ENCODE measurements around the gene CYSLTR2. TPM values are rescaled to one million over a fixed set of nuclear protein-coding genes. Genes with fewer than 3 reads are reported as not detected.

The CYSLTR2 gene
- total and polyA plus RNA-seq, 9 of the 15 experiments (the other 6 are each of a cell fraction or from before 2014, with no cell fraction given): not detected

DNA sequence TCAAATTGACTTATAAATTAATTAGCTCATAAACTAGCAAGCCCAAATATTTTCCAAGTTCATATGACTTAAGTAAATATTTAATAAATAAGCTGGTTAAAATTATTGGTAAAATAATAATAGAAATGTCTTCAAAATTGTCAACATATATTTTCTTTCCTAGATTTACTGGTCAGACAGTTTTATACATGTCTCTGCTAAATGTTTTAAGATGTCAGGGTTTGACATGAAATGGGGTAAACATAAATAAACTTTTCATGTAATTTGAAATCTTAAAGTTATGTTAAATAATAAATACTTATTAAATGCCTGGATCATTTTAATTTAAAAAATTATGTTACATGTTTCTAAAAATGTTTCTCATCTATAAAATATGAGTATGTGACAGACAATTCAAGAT, 18.3 kb upstream of the CYSLTR2 start:
- Histone ChIP-seq H3K4me1 (replicated peaks in 1 of 2; ENCODE audit: control insufficient read depth in 2 of 2, insufficient read depth in 2 of 2, low read length in 2 of 2) (peaks cover 0 to 3% of the 10 kb centered on the region in 2 experiments; a peak in 1 of 5 replicates), H3K79me2 (ENCODE audit: control insufficient read depth, insufficient read depth, low read length) (no peaks in the 10 kb centered on the region), H3K9ac (ENCODE audit: insufficient read depth in 1 of 2, low read depth in 2 of 2, low read length in 2 of 2) (no peak overlapping the region), H2AFZ (ENCODE audit: low read depth, low read length) (no peak overlapping the region), H3K9me3 (replicated peaks; ENCODE audit: control insufficient read depth, insufficient read depth, low read depth, low read length) (no peaks in the 10 kb centered on the region), H3K36me3 (ENCODE audit: control insufficient read depth, insufficient read depth, low read length) (no peaks in the 10 kb centered on the region), H3K4me3 (no peak overlapping the region), H3K27ac (ENCODE audit: extremely low read depth, low read depth, low read length) (no peak overlapping the region), H3K4me2 (ENCODE audit: insufficient read depth, low read length) (no peak overlapping the region), H3K9me1 (ENCODE audit: control insufficient read depth, insufficient read depth, low read length) (no peaks in the 10 kb centered on the region), H3K27me3 (ENCODE audit: control insufficient read depth in 2 of 2, insufficient read depth in 2 of 2, low read length in 2 of 2) (no peaks in the 10 kb centered on the region), H4K20me1 (replicated peaks; ENCODE audit: control insufficient read depth, insufficient read depth, low read length) (no peaks in the 10 kb centered on the region)
- no peak for FAIRE-seq
- intact Hi-C loops (cut with micrococcal nuclease): no loop called here
- ChIA-PET CTCF (ENCODE audit: low intra/inter-chr PET ratio) (no interaction called here), POLR2A (no interaction called here)
- TF ChIP-seq EZH2 (IDR thresholded peaks at IDR 0.05; ENCODE audit: borderline replicate concordance, low read depth, low read length) (no peak), POLR2G (IDR thresholded peaks at IDR 0.05; ENCODE audit: low read depth, low read length) (no peak), RHOXF2B (CRISPR knock-in tag; conservative IDR thresholded peaks at IDR 0.05) (no peak), MTA1 (IDR thresholded peaks at IDR 0.05; ENCODE audit: borderline replicate concordance) (no peak)
- in situ Hi-C loops (cut with MboI): no loop called here
- no peak for DNase-seq (ENCODE audit: extremely low read depth in 1 of 4, low spot score in 3 of 4)
- ATAC-seq: no peak
- no TSS peak for BruUV-seq (replicated peaks)

DNA sequence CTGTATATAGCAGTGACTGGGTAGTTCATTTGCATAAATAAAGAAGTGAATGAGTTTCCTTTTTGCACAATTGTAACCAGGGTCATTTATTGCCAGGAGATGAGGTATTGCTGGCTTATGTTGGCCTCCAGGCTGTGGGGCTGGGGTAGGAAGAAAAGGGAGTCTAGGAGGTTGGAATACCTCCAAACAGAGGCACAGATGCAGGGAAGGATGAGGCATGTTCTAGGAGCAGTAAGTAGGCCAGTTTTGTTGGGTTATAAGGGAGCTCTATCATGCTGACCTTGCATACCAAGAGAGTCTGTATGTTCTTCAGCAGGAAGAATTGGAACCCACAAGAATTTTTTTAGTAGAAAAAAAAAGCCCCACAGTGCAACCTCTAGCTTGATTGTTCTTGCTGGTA, 17.2 kb upstream of the CYSLTR2 start:
- Histone ChIP-seq H3K9ac (ENCODE audit: insufficient read depth in 1 of 2, low read depth in 2 of 2, low read length in 2 of 2) (no peak overlapping the region), H4K20me1 (replicated peaks; ENCODE audit: control insufficient read depth, insufficient read depth, low read length) (no peaks in the 10 kb centered on the region), H3K36me3 (ENCODE audit: control insufficient read depth, insufficient read depth, low read length) (no peaks in the 10 kb centered on the region), H3K4me1 (replicated peaks in 1 of 2; ENCODE audit: control insufficient read depth in 2 of 2, insufficient read depth in 2 of 2, low read length in 2 of 2) (peaks cover 0 to 8% of the 10 kb centered on the region in 2 experiments; a peak in 3 of 5 replicates), H3K4me2 (ENCODE audit: insufficient read depth, low read length) (no peak overlapping the region), H3K27me3 (ENCODE audit: control insufficient read depth in 2 of 2, insufficient read depth in 2 of 2, low read length in 2 of 2) (no peaks in the 10 kb centered on the region), H3K79me2 (ENCODE audit: control insufficient read depth, insufficient read depth, low read length) (no peaks in the 10 kb centered on the region), H2AFZ (ENCODE audit: low read depth, low read length) (no peak overlapping the region), H3K4me3 (no peak overlapping the region), H3K27ac (ENCODE audit: extremely low read depth, low read depth, low read length) (no peak overlapping the region), H3K9me3 (replicated peaks; ENCODE audit: control insufficient read depth, insufficient read depth, low read depth, low read length) (no peaks in the 10 kb centered on the region), H3K9me1 (ENCODE audit: control insufficient read depth, insufficient read depth, low read length) (no peaks in the 10 kb centered on the region)
- DNase-seq (ENCODE audit: extremely low read depth in 1 of 4, low spot score in 3 of 4) (no peak), FAIRE-seq (no peak), ATAC-seq (no peak)
- BruUV-seq (replicated peaks): no TSS peak
- in situ Hi-C loops (cut with MboI): no loop called here
- intact Hi-C loops (cut with micrococcal nuclease): no loop called here
- TF ChIP-seq SMC3 (conservative IDR thresholded peaks at IDR 0.05; ENCODE audit: insufficient read depth, low read depth, low read length): no peak
- POLR2A ChIA-PET: no interaction called here
- CTCF ChIA-PET (ENCODE audit: low intra/inter-chr PET ratio): no interaction called here

Data from K562 (cell line).